HFF-Myc (cell line): ENCODE data around the gene OPA3.
"Not testable (repeated sequence)": the region's sequence is repeated elsewhere in the genome, so short reads cannot be mapped to it uniquely, and the experiment has no call there.

Source experiments
- DNase-seq: peaks from one replicate; pipeline ENCODE4 v3.0.0-alpha.2; 2011; ENCODE audit warnings: low read depth; ENCODE audit errors: extremely low read depth
- H3K4me3 ChIP-seq: replicated peaks from 2 replicates; pipeline ENCODE4 v1.5.1; 2011; ENCODE audit warnings: low read depth, mild to moderate bottlenecking, control low read depth, low read length
- TF ChIP-seq, protein P1 (sequence below): IDR thresholded peaks from 2 replicates; pipeline ENCODE4 v1.5.1; 2012; ENCODE audit warnings: mild to moderate bottlenecking, low read depth, low read length, control low read depth; ENCODE audit errors: missing control alignments

OPA3 gene

GRCh38 chr19:45584332-45585157 lies at the start of gene OPA3:
OPA3 (minus strand) TSS chr19:45584802; CDS start chr19:45584764, 38 bp downstream.
- DNase-seq: peak; percentile 100
- peak within 1 kb of the TSS; percentile 88 for H3K4me3 ChIP-seq
- TF ChIP-seq, protein P1, sequence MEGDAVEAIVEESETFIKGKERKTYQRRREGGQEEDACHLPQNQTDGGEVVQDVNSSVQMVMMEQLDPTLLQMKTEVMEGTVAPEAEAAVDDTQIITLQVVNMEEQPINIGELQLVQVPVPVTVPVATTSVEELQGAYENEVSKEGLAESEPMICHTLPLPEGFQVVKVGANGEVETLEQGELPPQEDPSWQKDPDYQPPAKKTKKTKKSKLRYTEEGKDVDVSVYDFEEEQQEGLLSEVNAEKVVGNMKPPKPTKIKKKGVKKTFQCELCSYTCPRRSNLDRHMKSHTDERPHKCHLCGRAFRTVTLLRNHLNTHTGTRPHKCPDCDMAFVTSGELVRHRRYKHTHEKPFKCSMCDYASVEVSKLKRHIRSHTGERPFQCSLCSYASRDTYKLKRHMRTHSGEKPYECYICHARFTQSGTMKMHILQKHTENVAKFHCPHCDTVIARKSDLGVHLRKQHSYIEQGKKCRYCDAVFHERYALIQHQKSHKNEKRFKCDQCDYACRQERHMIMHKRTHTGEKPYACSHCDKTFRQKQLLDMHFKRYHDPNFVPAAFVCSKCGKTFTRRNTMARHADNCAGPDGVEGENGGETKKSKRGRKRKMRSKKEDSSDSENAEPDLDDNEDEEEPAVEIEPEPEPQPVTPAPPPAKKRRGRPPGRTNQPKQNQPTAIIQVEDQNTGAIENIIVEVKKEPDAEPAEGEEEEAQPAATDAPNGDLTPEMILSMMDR: no peak

GRCh38 chr19:45632468-45633196 lies 48.0 kb upstream of the OPA3 start:
- H3K4me3 ChIP-seq: no peak overlapping the region
- TF ChIP-seq, protein P1: no peak
- peak; percentile 82 for DNase-seq

DNA sequence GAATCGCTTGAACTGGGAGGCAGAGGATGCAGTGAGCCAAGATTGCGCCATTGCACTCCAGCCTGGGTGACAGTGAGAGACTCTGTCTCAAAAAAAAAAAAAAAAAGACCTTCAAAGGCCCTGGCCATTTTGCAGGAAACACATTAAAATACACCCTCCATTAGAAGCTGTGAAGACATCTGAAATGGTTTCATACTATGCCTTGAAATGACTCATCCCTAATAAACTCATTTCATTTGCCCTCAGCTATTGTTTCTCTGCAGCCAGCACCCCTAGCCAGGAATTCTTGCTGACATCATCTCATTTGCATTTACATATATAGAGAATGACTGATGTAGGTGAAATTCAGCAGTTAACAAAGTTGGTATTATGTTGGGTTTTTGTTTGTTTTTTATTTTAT lies 45.9 kb upstream of the OPA3 start:
- TF ChIP-seq, protein P1: no peak
- H3K4me3 ChIP-seq: no peak overlapping the region
- peak; percentile 83 for DNase-seq

GRCh38 chr19:45629704-45630103 lies 45.1 kb upstream of the OPA3 start:
- DNase-seq: no peak
- TF ChIP-seq, protein P1: no peak
- no peak overlapping the region for H3K4me3 ChIP-seq

- DNase-seq, H3K4me3 ChIP-seq: not testable (repeated sequence)
Observed at GRCh38 chr19:45628219-45628618, 43.6 kb upstream of the OPA3 start.

DNA sequence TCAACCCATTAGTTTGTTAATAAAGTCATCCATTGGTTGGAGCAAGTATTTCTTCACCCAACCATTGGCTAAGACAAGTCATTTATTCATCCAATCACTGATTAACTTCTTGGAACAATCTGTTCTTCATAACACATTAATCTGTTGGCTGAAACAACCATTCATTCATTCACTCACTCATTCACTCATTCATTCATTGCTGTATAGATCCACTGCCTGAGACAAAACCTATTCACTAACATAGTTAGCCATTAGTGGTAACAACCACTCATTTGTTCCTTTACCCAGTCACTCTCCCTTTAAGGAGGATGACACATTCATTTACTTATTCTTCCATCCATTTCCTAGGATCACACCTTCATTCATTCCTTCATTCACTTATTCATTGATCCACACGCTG lies 39.4 kb upstream of the OPA3 start:
- TF ChIP-seq, protein P1: no peak
- no peak for DNase-seq
- no peak overlapping the region for H3K4me3 ChIP-seq

DNA sequence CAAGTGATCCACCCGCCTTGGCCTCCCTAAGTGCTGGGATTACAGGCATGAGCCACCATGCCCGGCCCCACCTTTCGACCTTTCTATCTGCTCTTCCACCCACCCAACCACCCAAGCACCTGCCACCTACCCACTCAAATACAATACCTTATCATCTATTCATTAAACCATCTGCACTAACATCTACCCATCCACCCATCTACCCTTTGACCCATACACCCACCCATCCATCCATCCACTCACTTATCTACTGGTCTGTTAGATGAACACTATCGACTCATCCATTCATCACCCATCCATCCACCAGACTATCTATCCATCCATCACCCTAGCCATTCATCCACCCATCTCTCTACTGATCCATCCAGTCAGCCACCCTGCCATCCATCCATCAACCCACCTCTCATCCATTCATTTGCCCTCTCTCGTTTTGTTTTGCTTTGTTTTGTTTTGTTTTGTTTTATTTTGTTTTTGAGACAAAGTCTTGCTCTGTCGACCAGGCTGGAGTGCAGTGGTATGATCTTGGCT lies 37.4 kb upstream of the OPA3 start:
- DNase-seq: no peak
- TF ChIP-seq, protein P1: no peak
- no peak overlapping the region for H3K4me3 ChIP-seq
